Right lung (tissue), 5 donors: Measurements from ENCODE around the gene SPPL3. TPM values are rescaled to one million over a fixed set of nuclear protein-coding genes. Genes with fewer than 3 reads are reported as not detected.
"Not testable (repeated sequence)": the region's sequence is repeated elsewhere in the genome, so short reads cannot be mapped to it uniquely, and the experiment has no call there.

ENCODE experiments used
- DNase-seq, 2 donors: peaks; one replicate each; pipeline ENCODE4 v3.0.0-alpha.2; 2013
- polyA plus RNA-seq, 5 donors: library from polyadenylated mRNA; unstranded; fragments of 120-200 nt; gene quantifications; one replicate each; pipeline versions ENCODE4 v1.2.1 to v1.2.3, GENCODE V29; 2013; ENCODE audit warnings: inconsistent platforms in 1 of 5, low replicate concordance in 1 of 5; ENCODE audit not compliant: insufficient read length in 5 of 5, insufficient read depth in 1 of 5

SPPL3 gene
- polyA plus RNA-seq, 5 donors, result 67.1 to 76.6 (median 75.5) TPM

DNA sequence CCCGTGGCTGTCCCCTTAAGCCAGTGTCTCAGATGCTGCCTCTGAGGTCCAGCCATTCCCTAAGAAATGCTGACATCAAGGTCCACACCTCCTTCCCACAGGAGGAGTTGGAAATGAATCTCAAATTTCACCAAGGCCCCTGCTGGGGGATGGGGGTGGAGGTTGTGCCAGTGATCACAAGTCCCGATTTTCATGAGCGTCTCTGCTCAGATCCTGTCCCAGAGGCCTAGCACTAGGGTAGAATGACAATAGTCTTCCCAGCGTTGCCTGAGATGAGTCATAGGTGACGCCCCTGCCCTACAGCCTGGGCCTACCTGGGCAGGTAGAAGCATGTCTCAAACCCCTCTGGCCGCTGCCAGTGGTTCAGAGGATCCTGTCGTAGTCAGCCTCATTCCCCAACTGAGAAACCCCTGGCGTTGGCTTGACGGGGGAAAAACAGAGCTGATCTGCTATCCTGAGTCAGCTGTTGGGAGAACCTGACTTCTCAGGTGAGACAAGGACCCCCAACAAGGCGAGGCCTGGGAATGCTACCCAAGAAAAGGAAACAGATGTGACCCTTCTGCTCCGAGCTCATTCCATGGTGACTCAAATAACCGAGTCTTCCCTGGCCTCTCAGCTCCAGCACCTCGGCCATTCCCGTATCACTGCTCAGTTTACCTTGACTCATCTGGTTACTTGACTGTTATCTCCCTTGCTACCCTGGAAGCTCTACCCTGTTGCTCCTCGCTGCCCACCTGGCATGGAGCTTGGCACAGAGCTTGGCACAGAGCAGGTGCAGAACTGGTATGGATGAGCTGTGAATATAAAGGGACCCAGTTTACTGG lies 21.8 kb upstream of the SPPL3 start:
- DNase-seq, result no peak

- no peak for DNase-seq
Measured at GRCh38 chr12:120922279-120922678, 18.1 kb upstream of the SPPL3 start.

GRCh38 chr12:120921637-120922036 lies 17.5 kb upstream of the SPPL3 start:
- no peak for DNase-seq

- no peak for DNase-seq
Measured at GRCh38 chr12:120920178-120920577, 16.0 kb upstream of the SPPL3 start.

GRCh38 chr12:120917748-120918147 lies 13.6 kb upstream of the SPPL3 start:
- DNase-seq, result no peak

DNA sequence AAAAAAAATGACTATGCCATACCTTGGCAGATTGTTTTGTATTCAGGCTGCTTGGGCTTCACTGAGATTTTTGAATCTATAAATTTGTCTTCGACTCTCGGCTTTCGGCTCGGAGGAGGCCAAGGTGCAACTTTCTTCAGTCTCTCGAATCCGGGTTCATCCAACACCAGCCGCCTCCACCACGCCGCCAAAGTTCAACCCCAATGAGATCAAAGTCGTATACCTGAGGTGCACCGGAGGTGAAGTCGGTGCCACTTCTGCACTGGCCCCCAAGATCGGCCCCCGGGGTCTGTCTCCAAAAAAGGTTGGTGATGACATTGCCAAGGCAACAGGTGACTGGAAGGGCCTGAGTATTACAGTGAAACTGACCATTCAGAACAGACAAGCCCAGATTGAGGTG lies 12.4 kb upstream of the SPPL3 start:
- DNase-seq, result no peak

GRCh38 chr12:120914794-120915193 lies 10.6 kb upstream of the SPPL3 start:
- DNase-seq, result no peak

- no peak for DNase-seq
Measured at GRCh38 chr12:120909633-120910298, 5.6 kb upstream of the SPPL3 start.

GRCh38 chr12:120905856-120906384 lies 1.8 kb upstream of the SPPL3 start:
- no peak for DNase-seq

DNA sequence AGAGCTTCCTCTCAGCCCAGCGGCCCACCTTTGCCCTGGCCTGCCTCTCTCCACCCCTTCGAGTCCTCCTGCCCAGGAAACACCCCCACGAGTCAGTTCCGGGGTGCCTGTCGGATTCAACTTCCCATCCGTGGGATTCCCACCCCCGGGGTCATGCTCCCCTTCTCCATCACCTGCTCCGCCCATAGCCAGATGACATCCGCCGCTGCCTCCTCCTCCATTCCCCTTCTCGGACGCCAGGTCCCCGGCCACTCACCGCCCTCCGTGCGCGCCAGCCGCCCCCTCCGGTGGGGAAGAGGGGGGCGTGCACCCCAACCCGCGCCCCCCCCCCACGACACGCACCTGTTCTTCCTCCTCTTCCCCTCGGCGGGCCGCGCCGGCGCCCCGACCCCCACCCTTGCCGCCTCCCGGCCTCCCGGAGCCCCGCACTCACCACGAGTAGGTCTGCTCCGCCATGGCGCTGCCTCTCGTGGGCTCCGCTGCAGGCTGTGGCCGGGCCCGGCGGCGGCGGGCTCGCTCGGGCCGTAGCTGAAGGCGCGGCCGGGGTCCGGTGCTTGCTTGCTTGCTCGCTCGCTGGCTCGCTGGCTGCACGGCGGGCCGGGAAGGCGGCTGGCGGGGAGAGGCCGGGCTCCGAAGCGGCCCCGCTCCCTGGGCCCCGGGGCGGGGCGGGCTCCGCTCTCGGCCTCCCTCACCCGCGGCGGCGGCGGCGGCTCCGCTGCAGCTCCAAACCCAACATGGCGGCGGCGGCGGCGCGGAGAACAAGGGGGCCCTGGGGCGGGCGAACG lies 554 bp downstream of the SPPL3 start:
- DNase-seq, result peak; percentile 19 to 21

- DNase-seq, result peak; percentile 10 to 12
Measured at GRCh38 chr12:120902846-120903411, 1.2 kb downstream of the SPPL3 start.

DNA sequence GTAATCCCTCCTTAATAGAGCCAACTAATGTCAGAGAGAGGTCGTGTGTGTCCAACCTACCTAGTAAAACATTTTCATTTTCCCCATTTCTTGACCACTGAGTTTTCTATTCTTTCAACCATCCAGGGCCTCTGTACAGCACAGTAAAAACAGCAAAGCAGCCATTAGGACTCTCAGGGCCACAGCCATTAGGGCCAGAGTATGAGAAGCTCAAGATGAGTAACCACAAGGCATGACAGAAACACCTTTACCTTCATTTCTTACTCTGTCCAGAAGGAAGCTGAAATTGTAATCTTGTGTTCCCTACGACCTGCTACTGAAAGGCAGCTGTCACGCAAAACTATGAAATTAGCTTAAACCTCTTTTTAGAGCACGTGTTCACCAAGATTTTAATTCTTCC lies 2.3 kb downstream of the SPPL3 start:
- DNase-seq, result no peak

DNA sequence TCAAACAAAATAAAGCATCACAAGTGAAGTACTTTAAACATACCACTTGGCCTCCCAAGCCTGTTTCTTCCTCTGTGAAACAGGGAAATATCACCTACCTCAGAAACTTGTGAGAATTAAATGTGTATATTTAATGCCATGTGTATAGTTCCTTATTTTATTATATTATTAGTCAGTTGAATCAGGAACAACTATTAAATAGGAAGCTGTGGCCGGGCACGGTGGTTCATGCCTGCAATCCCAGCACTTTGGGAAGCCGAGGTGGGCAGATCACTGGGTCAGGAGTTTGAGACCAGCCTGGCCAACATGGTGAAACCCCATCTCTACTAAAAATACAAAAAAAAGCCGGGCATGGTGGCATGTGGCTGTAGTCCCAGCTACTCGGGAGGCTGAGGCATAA lies 3.1 kb downstream of the SPPL3 start:
- not testable (repeated sequence) for DNase-seq

DNA sequence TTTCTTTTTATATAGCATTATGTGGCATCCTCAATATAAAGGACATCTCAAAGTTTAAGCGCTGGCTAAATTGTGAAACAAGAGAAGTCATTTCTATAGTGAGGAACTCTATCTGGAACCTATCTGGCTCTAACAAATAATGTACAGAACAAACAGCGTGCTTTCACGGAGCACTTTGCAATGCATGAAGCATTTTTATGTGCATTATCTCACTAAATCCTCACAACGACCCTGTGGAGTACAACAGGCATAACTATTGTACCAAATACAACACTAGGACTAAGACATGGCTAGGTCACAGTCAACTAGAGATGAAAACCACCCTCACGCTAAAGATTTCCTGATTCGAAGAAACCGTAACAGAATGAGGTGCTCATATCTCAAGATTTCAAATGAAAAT lies 8.6 kb downstream of the SPPL3 start:
- DNase-seq, result no peak

- no peak for DNase-seq
Measured at GRCh38 chr12:120892265-120892664, 11.9 kb downstream of the SPPL3 start.

DNA sequence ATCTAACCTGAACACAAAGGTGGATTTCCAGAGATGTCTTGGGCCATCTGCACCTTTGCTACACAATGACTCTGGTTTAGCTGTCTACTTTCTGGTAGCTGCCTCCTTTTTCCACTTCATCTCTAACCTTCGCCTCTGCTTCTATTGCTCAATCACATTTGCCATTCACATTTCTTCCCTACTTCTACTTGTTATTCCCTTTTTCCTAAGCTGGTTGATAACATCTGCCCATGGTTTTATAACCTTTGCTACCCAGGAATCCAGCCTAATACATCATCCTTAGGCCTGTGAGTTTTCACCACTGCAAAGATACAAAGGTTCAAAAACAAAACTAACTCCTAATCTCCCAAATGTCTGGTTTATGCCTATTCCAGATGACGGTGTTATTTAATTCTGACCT lies 13.2 kb downstream of the SPPL3 start:
- no peak for DNase-seq

GRCh38 chr12:120887253-120888043 lies 16.7 kb downstream of the SPPL3 start:
- DNase-seq, result no peak

GRCh38 chr12:120886199-120887018 lies 17.7 kb downstream of the SPPL3 start:
- DNase-seq, result no peak

- no peak for DNase-seq
Measured at GRCh38 chr12:120885521-120885920, 18.6 kb downstream of the SPPL3 start.

- DNase-seq, result no peak
Measured at GRCh38 chr12:120884644-120885043, 19.5 kb downstream of the SPPL3 start.
